ENCODE measurements around the gene HOXC13. TPM values are rescaled to one million over a fixed set of nuclear protein-coding genes. Genes with fewer than 3 reads are reported as not detected.

The HOXC13 gene
- total and polyA plus RNA-seq, 9 of the 15 experiments (the other 6 are each of a cell fraction or from before 2014, with no cell fraction given), result 0.03 to 0.29 (median 0.17) TPM; not detected in 2

GRCh38 chr12:53938326-53939140, at the start of gene HOXC13 (continued):
- peak; percentile 96 for TF ChIP-seq REST (IDR thresholded peaks at IDR 0.05; ENCODE audit: borderline replicate concordance)
- no peak for TF ChIP-seq REST (CRISPR knock-in tag; IDR thresholded peaks at IDR 0.05; ENCODE audit: low read depth)
- peak; percentile 42; the same call in 1 of the 2 replicates for TF ChIP-seq JUN (IDR thresholded peaks at IDR 0.05; ENCODE audit: borderline replicate concordance, low read depth, low read length)
- no peak for TF ChIP-seq JUN (CRISPR knock-in tag; IDR thresholded peaks at IDR 0.05; ENCODE audit: borderline replicate concordance)
- peak; percentile 84 for TF ChIP-seq VEZF1 (CRISPR knock-in tag; IDR thresholded peaks at IDR 0.05)
- peak; percentile 96 for TF ChIP-seq TFE3 (CRISPR knock-in tag; IDR thresholded peaks at IDR 0.05)
- peak; percentile 50; the same call in 1 of the 2 replicates for TF ChIP-seq MTA1 (IDR thresholded peaks at IDR 0.05; ENCODE audit: borderline replicate concordance)
- TF ChIP-seq CTBP1 (IDR thresholded peaks at IDR 0.05; ENCODE audit: borderline replicate concordance), result peak; percentile 30; the same call in 1 of the 2 replicates
- TF ChIP-seq SIN3A (IDR thresholded peaks at IDR 0.05; ENCODE audit: borderline replicate concordance in 2 of 2, control insufficient read depth in 1 of 2, low read depth in 2 of 2, low read length in 2 of 2), result peak in 1 of 2 experiments; percentile 41; a peak in 1 of 4 replicates
- peak; percentile 79 for TF ChIP-seq FOS (IDR thresholded peaks at IDR 0.05; ENCODE audit: extremely low read depth, insufficient read length)
- no peak for TF ChIP-seq SUPT5H (IDR thresholded peaks at IDR 0.05)
- peak; percentile 49; the same call in 1 of the 2 replicates for TF ChIP-seq ZNF444 (CRISPR knock-in tag; IDR thresholded peaks at IDR 0.05)

All from K562 (cell line).